ENCODE measurements around the gene CFD.

Gene CFD

DNA sequence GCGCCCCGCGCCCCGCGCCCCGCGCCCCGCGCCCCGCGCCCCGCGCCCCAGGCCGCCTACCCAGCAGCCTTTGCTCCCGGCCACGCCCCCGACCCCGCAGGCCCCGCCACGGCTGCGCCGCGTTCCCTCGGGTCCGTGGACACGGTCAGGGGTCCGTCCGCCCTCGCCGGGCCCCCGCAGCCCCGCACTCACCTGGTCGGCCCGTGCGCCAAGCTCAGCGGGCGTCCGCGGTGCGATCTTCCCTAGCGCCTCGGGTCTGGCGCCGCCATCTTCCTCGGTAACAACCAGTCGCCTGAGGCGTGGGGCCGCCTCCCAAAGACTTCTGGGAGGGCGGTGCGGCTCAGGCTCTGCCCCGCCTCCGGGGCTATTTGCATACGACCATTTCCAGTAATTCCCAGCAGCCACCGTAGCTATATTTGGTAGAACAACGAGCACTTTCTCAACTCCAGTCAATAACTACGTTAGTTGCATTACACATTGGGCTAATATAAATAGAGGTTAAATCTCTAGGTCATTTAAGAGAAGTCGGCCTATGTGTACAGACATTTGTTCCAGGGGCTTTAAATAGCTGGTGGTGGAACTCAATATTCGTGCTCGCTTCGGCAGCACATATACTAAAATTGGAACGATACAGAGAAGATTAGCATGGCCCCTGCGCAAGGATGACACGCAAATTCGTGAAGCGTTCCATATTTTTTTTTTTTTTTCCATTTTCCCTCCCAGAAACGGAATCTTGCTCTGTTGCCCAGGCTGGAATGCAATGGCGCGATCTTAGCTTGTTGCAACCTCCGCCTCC is 33.6 kb downstream of the CFD start, which contains the start of the genes MED16 and RNU6-9 (continued):
- TF ChIP-seq, protein P1, sequence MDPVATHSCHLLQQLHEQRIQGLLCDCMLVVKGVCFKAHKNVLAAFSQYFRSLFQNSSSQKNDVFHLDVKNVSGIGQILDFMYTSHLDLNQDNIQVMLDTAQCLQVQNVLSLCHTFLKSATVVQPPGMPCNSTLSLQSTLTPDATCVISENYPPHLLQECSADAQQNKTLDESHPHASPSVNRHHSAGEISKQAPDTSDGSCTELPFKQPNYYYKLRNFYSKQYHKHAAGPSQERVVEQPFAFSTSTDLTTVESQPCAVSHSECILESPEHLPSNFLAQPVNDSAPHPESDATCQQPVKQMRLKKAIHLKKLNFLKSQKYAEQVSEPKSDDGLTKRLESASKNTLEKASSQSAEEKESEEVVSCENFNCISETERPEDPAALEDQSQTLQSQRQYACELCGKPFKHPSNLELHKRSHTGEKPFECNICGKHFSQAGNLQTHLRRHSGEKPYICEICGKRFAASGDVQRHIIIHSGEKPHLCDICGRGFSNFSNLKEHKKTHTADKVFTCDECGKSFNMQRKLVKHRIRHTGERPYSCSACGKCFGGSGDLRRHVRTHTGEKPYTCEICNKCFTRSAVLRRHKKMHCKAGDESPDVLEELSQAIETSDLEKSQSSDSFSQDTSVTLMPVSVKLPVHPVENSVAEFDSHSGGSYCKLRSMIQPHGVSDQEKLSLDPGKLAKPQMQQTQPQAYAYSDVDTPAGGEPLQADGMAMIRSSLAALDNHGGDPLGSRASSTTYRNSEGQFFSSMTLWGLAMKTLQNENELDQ (tag by site-specific recombination; IDR thresholded peaks at IDR 0.05; ENCODE audit: low read depth): no peak
- TF ChIP-seq ZNF768 (tag by site-specific recombination; IDR thresholded peaks at IDR 0.05) (no peak), ZNF530 (tag by site-specific recombination; IDR thresholded peaks at IDR 0.05; ENCODE audit: low read depth) (no peak), ZNF585B (tag by site-specific recombination; IDR thresholded peaks at IDR 0.05) (no peak), ZNF121 (tag by site-specific recombination; IDR thresholded peaks at IDR 0.05) (peak; percentile 72; the same call in 1 of the 2 replicates), ZSCAN16 (tag by site-specific recombination; IDR thresholded peaks at IDR 0.05) (no peak), ZNF426 (tag by site-specific recombination; IDR thresholded peaks at IDR 0.05) (no peak), ZEB2 (tag by site-specific recombination; IDR thresholded peaks at IDR 0.05) (peak; percentile 75), ZNF335 (tag by site-specific recombination; conservative IDR thresholded peaks at IDR 0.05) (0 out of 2 replicates have a peak, but pooled peaks have one; percentile 29), ZNF670 (tag by site-specific recombination; IDR thresholded peaks at IDR 0.05; ENCODE audit: low read depth) (no peak), ZNF626 (tag by site-specific recombination; IDR thresholded peaks at IDR 0.05) (no peak), ZNF404 (tag by site-specific recombination; IDR thresholded peaks at IDR 0.05) (no peak), SETDB1 (IDR thresholded peaks at IDR 0.05; ENCODE audit: insufficient read length, low read length) (no peak), ZNF146 (tag by site-specific recombination; IDR thresholded peaks at IDR 0.05) (no peak), ZFHX2 (tag by site-specific recombination; conservative IDR thresholded peaks at IDR 0.05) (no peak), ZNF433 (tag by site-specific recombination; IDR thresholded peaks at IDR 0.05; ENCODE audit: low read depth) (no peak), ZNF37A (tag by site-specific recombination; IDR thresholded peaks at IDR 0.05) (no peak), ZBTB48 (tag by site-specific recombination; IDR thresholded peaks at IDR 0.05) (no peak), ZNF561 (tag by site-specific recombination; IDR thresholded peaks at IDR 0.05; ENCODE audit: borderline replicate concordance) (no peak), HOXD13 (CRISPR knock-in tag; IDR thresholded peaks at IDR 0.05; ENCODE audit: borderline replicate concordance) (no peak), ZNF501 (tag by site-specific recombination; IDR thresholded peaks at IDR 0.05) (no peak), TCF7L2 (IDR thresholded peaks at IDR 0.05; ENCODE audit: borderline replicate concordance, low read depth, low read length) (no peak), KLF8 (tag by site-specific recombination; IDR thresholded peaks at IDR 0.05) (peak; percentile 88), ZBTB1 (tag by site-specific recombination; IDR thresholded peaks at IDR 0.05) (no peak), SP7 (tag by site-specific recombination; IDR thresholded peaks at IDR 0.05) (peak; percentile 72), ZNF324 (tag by site-specific recombination; IDR thresholded peaks at IDR 0.05) (no peak), MZF1 (tag by site-specific recombination; IDR thresholded peaks at IDR 0.05; ENCODE audit: borderline replicate concordance) (no peak), ZNF16 (tag by site-specific recombination; IDR thresholded peaks at IDR 0.05; ENCODE audit: low read depth) (no peak), PRDM1 (tag by site-specific recombination; IDR thresholded peaks at IDR 0.05) (no peak), YY1 (tag by site-specific recombination; IDR thresholded peaks at IDR 0.05) (peak; percentile 69), SP3 (tag by site-specific recombination; IDR thresholded peaks at IDR 0.05) (peak; percentile 83), ZNF423 (tag by site-specific recombination; IDR thresholded peaks at IDR 0.05) (no peak), ZNF529 (tag by site-specific recombination; IDR thresholded peaks at IDR 0.05; ENCODE audit: insufficient replicate concordance) (no peak), ZNF311 (tag by site-specific recombination; IDR thresholded peaks at IDR 0.05; ENCODE audit: borderline replicate concordance) (no peak), ZNF214 (tag by site-specific recombination; IDR thresholded peaks at IDR 0.05; ENCODE audit: borderline replicate concordance) (no peak)
- TF ChIP-seq, protein P2, sequence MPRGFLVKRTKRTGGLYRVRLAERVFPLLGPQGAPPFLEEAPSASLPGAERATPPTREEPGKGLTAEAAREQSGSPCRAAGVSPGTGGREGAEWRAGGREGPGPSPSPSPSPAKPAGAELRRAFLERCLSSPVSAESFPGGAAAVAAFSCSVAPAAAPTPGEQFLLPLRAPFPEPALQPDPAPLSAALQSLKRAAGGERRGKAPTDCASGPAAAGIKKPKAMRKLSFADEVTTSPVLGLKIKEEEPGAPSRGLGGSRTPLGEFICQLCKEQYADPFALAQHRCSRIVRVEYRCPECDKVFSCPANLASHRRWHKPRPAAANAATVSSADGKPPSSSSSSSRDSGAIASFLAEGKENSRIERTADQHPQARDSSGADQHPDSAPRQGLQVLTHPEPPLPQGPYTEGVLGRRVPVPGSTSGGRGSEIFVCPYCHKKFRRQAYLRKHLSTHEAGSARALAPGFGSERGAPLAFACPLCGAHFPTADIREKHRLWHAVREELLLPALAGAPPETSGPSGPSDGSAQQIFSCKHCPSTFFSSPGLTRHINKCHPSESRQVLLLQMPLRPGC (tag by site-specific recombination; IDR thresholded peaks at IDR 0.05): no peak
- TF ChIP-seq, protein P3, sequence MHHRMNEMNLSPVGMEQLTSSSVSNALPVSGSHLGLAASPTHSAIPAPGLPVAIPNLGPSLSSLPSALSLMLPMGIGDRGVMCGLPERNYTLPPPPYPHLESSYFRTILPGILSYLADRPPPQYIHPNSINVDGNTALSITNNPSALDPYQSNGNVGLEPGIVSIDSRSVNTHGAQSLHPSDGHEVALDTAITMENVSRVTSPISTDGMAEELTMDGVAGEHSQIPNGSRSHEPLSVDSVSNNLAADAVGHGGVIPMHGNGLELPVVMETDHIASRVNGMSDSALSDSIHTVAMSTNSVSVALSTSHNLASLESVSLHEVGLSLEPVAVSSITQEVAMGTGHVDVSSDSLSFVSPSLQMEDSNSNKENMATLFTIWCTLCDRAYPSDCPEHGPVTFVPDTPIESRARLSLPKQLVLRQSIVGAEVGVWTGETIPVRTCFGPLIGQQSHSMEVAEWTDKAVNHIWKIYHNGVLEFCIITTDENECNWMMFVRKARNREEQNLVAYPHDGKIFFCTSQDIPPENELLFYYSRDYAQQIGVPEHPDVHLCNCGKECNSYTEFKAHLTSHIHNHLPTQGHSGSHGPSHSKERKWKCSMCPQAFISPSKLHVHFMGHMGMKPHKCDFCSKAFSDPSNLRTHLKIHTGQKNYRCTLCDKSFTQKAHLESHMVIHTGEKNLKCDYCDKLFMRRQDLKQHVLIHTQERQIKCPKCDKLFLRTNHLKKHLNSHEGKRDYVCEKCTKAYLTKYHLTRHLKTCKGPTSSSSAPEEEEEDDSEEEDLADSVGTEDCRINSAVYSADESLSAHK (tag by site-specific recombination; IDR thresholded peaks at IDR 0.05): no peak
